SU-DHL-6 (cell line): ENCODE results near the gene PRRX1.

Source experiments
- H2AFZ ChIP-seq: fragments of 200-600 bp; sonication (generic); 2 replicates; pipeline ENCODE4 v1.6.1; 2014; ENCODE audit warnings: low read depth, mild to moderate bottlenecking, moderate library complexity, mixed read lengths, antibody characterized with exemption, low read length; ENCODE audit not compliant: severe bottlenecking
- H3F3A ChIP-seq: fragments of 200-600 bp; shearing (Covaris generic); 2 replicates; pipeline ENCODE4 v1.6.0; 2016; ENCODE audit warnings: antibody characterized with exemption, mild to moderate bottlenecking; ENCODE audit not compliant: insufficient read depth
- H3K27ac ChIP-seq: fragments of 200-600 bp; sonication (generic); 2 replicates; pipeline ENCODE4 v1.5.1; 2016; ENCODE audit warnings: low read depth, mild to moderate bottlenecking, low read length, moderate library complexity, mixed read lengths
- H3K27me3 ChIP-seq: fragments of 200-600 bp; sonication (generic), shearing (Covaris generic); 2 replicates; pipeline ENCODE4 v1.6.0; 2014; ENCODE audit warnings: mild to moderate bottlenecking, low read length
- H3K36me3 ChIP-seq: fragments of 200-600 bp; sonication (generic); 2 replicates; pipeline ENCODE4 v1.6.1; 2014; ENCODE audit warnings: mild to moderate bottlenecking, low read length, mixed read lengths
- H3K4me2 ChIP-seq: fragments of 300-600, 200-600 bp; shearing (Covaris generic), sonication (generic); 2 replicates; pipeline ENCODE4 v1.6.0; 2014; ENCODE audit warnings: low read length, low read depth, mild to moderate bottlenecking; ENCODE audit not compliant: poor library complexity, severe bottlenecking
- H3K4me3 ChIP-seq: fragments of 200-600 bp; sonication (generic); 2 replicates; pipeline ENCODE4 v1.5.1; 2014; ENCODE audit warnings: antibody characterized with exemption, low read length, mild to moderate bottlenecking, mixed read lengths; ENCODE audit not compliant: insufficient read depth, poor library complexity, severe bottlenecking
- H3K79me2 ChIP-seq: fragments of 200-600 bp; sonication (generic); 2 replicates; pipeline ENCODE4 v1.6.1; 2014; ENCODE audit warnings: mild to moderate bottlenecking, low read length, moderate library complexity; ENCODE audit not compliant: insufficient read depth
- H3K9ac ChIP-seq: fragments of 200-600 bp; sonication (generic); 2 replicates; pipeline ENCODE4 v1.7.0; 2014; ENCODE audit warnings: mild to moderate bottlenecking, low read length
- H3K9me2 ChIP-seq: fragments of 200-600 bp; sonication (generic); replicated peaks from 2 replicates; pipeline ENCODE4 v1.6.1; 2014; ENCODE audit warnings: low read length; ENCODE audit not compliant: insufficient read depth
- H3K9me3 ChIP-seq: fragments of 200-600 bp; sonication (generic); 2 replicates; pipeline ENCODE4 v1.6.1; 2014; ENCODE audit warnings: low read length, mixed read lengths; ENCODE audit not compliant: insufficient read depth
- H4K20me1 ChIP-seq: fragments of 200-600 bp; sonication (generic); 2 replicates; pipeline ENCODE4 v1.6.1; 2014; ENCODE audit warnings: low read depth, mild to moderate bottlenecking, antibody characterized with exemption, low read length, moderate library complexity, mixed read lengths
- CTCF ChIP-seq: fragments of 200-600 bp; sonication (generic); IDR thresholded peaks from one replicate; pipeline ENCODE4 v1.5.1; 2017; ENCODE audit warnings: antibody characterized with exemption, mild to moderate bottlenecking, low read length, moderate library complexity; ENCODE audit not compliant: insufficient read depth, poor library complexity, severe bottlenecking
- EZH2phosphoT487 ChIP-seq: fragments of 200-600 bp; sonication (generic), shearing (Covaris generic); conservative IDR thresholded peaks from 2 replicates; pipeline ENCODE4 v1.6.1; 2018; ENCODE audit warnings: mild to moderate bottlenecking, antibody characterized with exemption, low read length, moderate library complexity, mixed read lengths

Gene PRRX1

GRCh38 chr1:170703591-170703990, 39.7 kb downstream of the PRRX1 start:
- Histone ChIP-seq H3K9ac (no peak overlapping the region), H3K9me2 (no peaks in the 10 kb centered on the region), H4K20me1 (no peaks in the 10 kb centered on the region), H3K79me2 (no peaks in the 10 kb centered on the region), H3F3A (no peaks in the 10 kb centered on the region), H2AFZ (no peak overlapping the region), H3K4me3 (no peak overlapping the region), H3K9me3 (no peaks in the 10 kb centered on the region), H3K27ac (no peak overlapping the region), H3K36me3 (no peaks in the 10 kb centered on the region), H3K27me3 (no peaks in the 10 kb centered on the region), H3K4me2 (no peak overlapping the region)
- TF ChIP-seq CTCF, result no peak
- no peak for TF ChIP-seq EZH2phosphoT487

- TF ChIP-seq EZH2phosphoT487, result no peak
- TF ChIP-seq CTCF, result no peak
- Histone ChIP-seq H3K4me3 (no peak overlapping the region), H3K27ac (no peak overlapping the region), H3K36me3 (no peaks in the 10 kb centered on the region), H3K4me2 (no peak overlapping the region), H3K9me2 (no peaks in the 10 kb centered on the region), H3K9me3 (no peaks in the 10 kb centered on the region), H2AFZ (no peak overlapping the region), H3K9ac (no peak overlapping the region), H4K20me1 (no peaks in the 10 kb centered on the region), H3K79me2 (no peaks in the 10 kb centered on the region), H3K27me3 (no peaks in the 10 kb centered on the region), H3F3A (no peaks in the 10 kb centered on the region)
Measured at GRCh38 chr1:170704256-170704655, 40.3 kb downstream of the PRRX1 start.

- Histone ChIP-seq H3K79me2 (no peaks in the 10 kb centered on the region), H3F3A (no peaks in the 10 kb centered on the region), H3K4me2 (no peak overlapping the region), H3K27me3 (no peaks in the 10 kb centered on the region), H2AFZ (no peak overlapping the region), H3K27ac (no peak overlapping the region), H3K9ac (no peak overlapping the region), H3K36me3 (no peaks in the 10 kb centered on the region), H4K20me1 (no peaks in the 10 kb centered on the region), H3K9me2 (no peaks in the 10 kb centered on the region), H3K9me3 (no peaks in the 10 kb centered on the region), H3K4me3 (no peak overlapping the region)
- TF ChIP-seq CTCF, result no peak
- no peak for TF ChIP-seq EZH2phosphoT487
Measured at GRCh38 chr1:170705981-170706380, 42.0 kb downstream of the PRRX1 start.

GRCh38 chr1:170707117-170707516, 43.2 kb downstream of the PRRX1 start:
- Histone ChIP-seq H3K79me2 (no peaks in the 10 kb centered on the region), H4K20me1 (no peaks in the 10 kb centered on the region), H3K4me2 (no peak overlapping the region), H2AFZ (no peak overlapping the region), H3K4me3 (no peak overlapping the region), H3F3A (no peaks in the 10 kb centered on the region), H3K36me3 (no peaks in the 10 kb centered on the region), H3K9ac (no peak overlapping the region), H3K27ac (no peak overlapping the region), H3K9me2 (no peaks in the 10 kb centered on the region), H3K9me3 (no peaks in the 10 kb centered on the region), H3K27me3 (no peaks in the 10 kb centered on the region)
- TF ChIP-seq CTCF, result no peak
- TF ChIP-seq EZH2phosphoT487, result no peak
